ENCODE data around the gene MSRB1. TPM values are rescaled to one million over a fixed set of nuclear protein-coding genes. Genes with fewer than 3 reads are reported as not detected.

MSRB1 gene
- total and polyA plus RNA-seq, 2 of the 8 experiments (the other 6 are each of a cell fraction or from before 2014, with no cell fraction given): 28.2 to 51.4 TPM

DNA sequence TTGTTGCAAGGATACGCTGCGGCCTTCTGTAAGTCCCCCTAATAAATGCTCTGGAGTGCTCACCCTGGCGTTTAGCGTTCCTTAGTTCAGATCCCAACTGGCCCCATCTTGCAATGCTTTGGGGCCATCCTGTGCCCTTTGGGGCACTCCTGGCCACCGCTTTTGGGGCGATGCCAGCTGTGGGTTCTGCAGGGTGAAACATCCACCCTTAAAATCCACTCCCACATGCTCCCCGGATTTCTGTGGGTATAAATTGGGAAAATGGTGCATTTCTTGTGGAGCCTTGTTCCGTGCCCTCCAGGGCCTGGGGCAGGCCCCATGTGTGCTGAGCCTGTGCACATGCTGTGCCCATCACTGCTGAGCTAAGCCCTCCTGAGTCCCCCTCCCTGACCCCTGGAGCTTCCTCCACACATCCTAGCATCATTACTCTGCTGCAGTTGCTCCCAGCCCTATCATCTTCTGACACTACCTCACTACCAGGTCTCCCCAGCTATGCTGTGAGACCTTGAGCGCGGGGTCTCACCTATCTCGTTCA, 6.0 kb downstream of the MSRB1 start (continued):
- TF ChIP-seq, protein P1, sequence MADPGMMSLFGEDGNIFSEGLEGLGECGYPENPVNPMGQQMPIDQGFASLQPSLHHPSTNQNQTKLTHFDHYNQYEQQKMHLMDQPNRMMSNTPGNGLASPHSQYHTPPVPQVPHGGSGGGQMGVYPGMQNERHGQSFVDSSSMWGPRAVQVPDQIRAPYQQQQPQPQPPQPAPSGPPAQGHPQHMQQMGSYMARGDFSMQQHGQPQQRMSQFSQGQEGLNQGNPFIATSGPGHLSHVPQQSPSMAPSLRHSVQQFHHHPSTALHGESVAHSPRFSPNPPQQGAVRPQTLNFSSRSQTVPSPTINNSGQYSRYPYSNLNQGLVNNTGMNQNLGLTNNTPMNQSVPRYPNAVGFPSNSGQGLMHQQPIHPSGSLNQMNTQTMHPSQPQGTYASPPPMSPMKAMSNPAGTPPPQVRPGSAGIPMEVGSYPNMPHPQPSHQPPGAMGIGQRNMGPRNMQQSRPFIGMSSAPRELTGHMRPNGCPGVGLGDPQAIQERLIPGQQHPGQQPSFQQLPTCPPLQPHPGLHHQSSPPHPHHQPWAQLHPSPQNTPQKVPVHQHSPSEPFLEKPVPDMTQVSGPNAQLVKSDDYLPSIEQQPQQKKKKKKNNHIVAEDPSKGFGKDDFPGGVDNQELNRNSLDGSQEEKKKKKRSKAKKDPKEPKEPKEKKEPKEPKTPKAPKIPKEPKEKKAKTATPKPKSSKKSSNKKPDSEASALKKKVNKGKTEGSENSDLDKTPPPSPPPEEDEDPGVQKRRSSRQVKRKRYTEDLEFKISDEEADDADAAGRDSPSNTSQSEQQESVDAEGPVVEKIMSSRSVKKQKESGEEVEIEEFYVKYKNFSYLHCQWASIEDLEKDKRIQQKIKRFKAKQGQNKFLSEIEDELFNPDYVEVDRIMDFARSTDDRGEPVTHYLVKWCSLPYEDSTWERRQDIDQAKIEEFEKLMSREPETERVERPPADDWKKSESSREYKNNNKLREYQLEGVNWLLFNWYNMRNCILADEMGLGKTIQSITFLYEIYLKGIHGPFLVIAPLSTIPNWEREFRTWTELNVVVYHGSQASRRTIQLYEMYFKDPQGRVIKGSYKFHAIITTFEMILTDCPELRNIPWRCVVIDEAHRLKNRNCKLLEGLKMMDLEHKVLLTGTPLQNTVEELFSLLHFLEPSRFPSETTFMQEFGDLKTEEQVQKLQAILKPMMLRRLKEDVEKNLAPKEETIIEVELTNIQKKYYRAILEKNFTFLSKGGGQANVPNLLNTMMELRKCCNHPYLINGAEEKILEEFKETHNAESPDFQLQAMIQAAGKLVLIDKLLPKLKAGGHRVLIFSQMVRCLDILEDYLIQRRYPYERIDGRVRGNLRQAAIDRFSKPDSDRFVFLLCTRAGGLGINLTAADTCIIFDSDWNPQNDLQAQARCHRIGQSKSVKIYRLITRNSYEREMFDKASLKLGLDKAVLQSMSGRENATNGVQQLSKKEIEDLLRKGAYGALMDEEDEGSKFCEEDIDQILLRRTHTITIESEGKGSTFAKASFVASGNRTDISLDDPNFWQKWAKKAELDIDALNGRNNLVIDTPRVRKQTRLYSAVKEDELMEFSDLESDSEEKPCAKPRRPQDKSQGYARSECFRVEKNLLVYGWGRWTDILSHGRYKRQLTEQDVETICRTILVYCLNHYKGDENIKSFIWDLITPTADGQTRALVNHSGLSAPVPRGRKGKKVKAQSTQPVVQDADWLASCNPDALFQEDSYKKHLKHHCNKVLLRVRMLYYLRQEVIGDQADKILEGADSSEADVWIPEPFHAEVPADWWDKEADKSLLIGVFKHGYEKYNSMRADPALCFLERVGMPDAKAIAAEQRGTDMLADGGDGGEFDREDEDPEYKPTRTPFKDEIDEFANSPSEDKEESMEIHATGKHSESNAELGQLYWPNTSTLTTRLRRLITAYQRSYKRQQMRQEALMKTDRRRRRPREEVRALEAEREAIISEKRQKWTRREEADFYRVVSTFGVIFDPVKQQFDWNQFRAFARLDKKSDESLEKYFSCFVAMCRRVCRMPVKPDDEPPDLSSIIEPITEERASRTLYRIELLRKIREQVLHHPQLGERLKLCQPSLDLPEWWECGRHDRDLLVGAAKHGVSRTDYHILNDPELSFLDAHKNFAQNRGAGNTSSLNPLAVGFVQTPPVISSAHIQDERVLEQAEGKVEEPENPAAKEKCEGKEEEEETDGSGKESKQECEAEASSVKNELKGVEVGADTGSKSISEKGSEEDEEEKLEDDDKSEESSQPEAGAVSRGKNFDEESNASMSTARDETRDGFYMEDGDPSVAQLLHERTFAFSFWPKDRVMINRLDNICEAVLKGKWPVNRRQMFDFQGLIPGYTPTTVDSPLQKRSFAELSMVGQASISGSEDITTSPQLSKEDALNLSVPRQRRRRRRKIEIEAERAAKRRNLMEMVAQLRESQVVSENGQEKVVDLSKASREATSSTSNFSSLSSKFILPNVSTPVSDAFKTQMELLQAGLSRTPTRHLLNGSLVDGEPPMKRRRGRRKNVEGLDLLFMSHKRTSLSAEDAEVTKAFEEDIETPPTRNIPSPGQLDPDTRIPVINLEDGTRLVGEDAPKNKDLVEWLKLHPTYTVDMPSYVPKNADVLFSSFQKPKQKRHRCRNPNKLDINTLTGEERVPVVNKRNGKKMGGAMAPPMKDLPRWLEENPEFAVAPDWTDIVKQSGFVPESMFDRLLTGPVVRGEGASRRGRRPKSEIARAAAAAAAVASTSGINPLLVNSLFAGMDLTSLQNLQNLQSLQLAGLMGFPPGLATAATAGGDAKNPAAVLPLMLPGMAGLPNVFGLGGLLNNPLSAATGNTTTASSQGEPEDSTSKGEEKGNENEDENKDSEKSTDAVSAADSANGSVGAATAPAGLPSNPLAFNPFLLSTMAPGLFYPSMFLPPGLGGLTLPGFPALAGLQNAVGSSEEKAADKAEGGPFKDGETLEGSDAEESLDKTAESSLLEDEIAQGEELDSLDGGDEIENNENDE (IDR thresholded peaks at IDR 0.05; ENCODE audit: insufficient replicate concordance, low read length): no peak
- no peak for TF ChIP-seq SAP30 (IDR thresholded peaks at IDR 0.05; ENCODE audit: insufficient read depth, insufficient replicate concordance, low read length)

Measured in H1 (cell line).